Ovary (tissue), 9 donors: ENCODE data around the gene SIX3. TPM values are rescaled to one million over a fixed set of nuclear protein-coding genes. Genes with fewer than 3 reads are reported as not detected.

Source experiments
- DNase-seq, 5 donors: peaks; one replicate each; pipeline ENCODE4 v3.0.0-alpha.2; 2019 to 2020
- H3K27ac ChIP-seq, 2 donors: fragments of 200-600 bp; one replicate each; pipeline versions ENCODE4 v1.5.1 to v1.8.0; 2019 to 2022
- H3K27me3 ChIP-seq: fragments of 200-600 bp; one replicate; pipeline ENCODE4 v1.8.0; 2022
- H3K36me3 ChIP-seq: fragments of 200-600 bp; sonication (generic); one replicate; pipeline ENCODE4 v1.5.1; 2019
- H3K4me1 ChIP-seq: one replicate; pipeline ENCODE4 v1.8.1; 2013; ENCODE audit warnings: mild to moderate bottlenecking, moderate library complexity; ENCODE audit not compliant: insufficient read depth
- H3K4me3 ChIP-seq: fragments of 200-600 bp; sonication (generic); one replicate; pipeline ENCODE4 v1.5.1; 2017
- H3K9me3 ChIP-seq, 2 donors: fragments of 200-600 bp in 1 of 2; sonication (generic) in 1 of 2; one replicate each; pipeline versions ENCODE4 v1.5.1 to v1.8.1; 2013 to 2019; ENCODE audit warnings: mild to moderate bottlenecking in 1 of 2, moderate library complexity in 1 of 2
- EP300 ChIP-seq: sonication (generic); formaldehyde crosslinking; IDR thresholded peaks from one replicate; pipeline ENCODE4 v1.6.1; 2017; ENCODE audit warnings: antibody characterized with exemption
- POLR2A ChIP-seq: fragments of 450-650 bp; IDR thresholded peaks from one replicate; pipeline ENCODE4 v1.6.1; 2017; ENCODE audit warnings: antibody characterized with exemption, mild to moderate bottlenecking, moderate library complexity
- WGBS, 3 donors: extraction: QIAGEN DNeasy Blood & Tissue Kit in 1 of 3; methylation state at CpG; one replicate each; pipeline versions ENCODE4 v1.1.5 to v1.1.7; 2013 to 2017; 5-methylcytosine and 5-hydroxymethylcytosine counted together
- intact Hi-C, 4 donors: fragments of 100-400 bp; cut with DNase I; formaldehyde crosslinking; loops; one replicate each; pipeline versions ENCODE4 v1.11.0 to v1.15.1; 2022 to 2023
- polyA plus RNA-seq, 2 donors: library from polyadenylated mRNA; stranded (reverse); fragments of 200-250 nt in 1 of 2; fragments of 350-450 nt in 1 of 2; fragmentation: Illumina TruSeq in 1 of 2; extraction: RNeasy Lipid Tissue Mini Kit (QIAGEN cat#74804) in 1 of 2; gene quantifications; one replicate each; pipeline ENCODE4 v1.2.3, GENCODE V29; 2013 to 2014
- total RNA-seq, 7 donors: library from RNA; depleted of rRNA in 2 of 7; stranded (reverse); fragments of >200 nt in 2 of 7; fragmentation: NEBNext Ultra II Directional in 3 of 7; extraction: Animal tissue kit (Norgen Biotek cat#: 25700) in 3 of 7; gene quantifications; one replicate each; pipeline versions ENCODE4 v1.1.0 to v1.2.4, GENCODE V29; 2016 to 2023
- TF ChIP-seq, protein P1 (sequence below), 3 donors: fragments of 450-650 bp in 2 of 3; fragments of 200-600 bp in 1 of 3; IDR thresholded peaks; one replicate each; pipeline versions ENCODE4 v1.5.1 to v1.8.0; 2016 to 2022; ENCODE audit warnings: antibody characterized with exemption in 3 of 3, mild to moderate bottlenecking in 1 of 3
- donor health status: DM: no; HTN: no; CAD: no; lungs with moderate emphysema.
- donor health status: DM: no; HTN: no; CAD: no.
- donor health status: Bipolar disorder and iron deficiency.
- donor health status: DM: yes; HTN: yes; CAD: no.
- donor health status: DM: no; HTN: no; CAD: no.
- donor health status: DM: yes; HTN: yes; CAD: no.

Gene SIX3
- total and polyA plus RNA-seq, 9 donors = not detected

DNA sequence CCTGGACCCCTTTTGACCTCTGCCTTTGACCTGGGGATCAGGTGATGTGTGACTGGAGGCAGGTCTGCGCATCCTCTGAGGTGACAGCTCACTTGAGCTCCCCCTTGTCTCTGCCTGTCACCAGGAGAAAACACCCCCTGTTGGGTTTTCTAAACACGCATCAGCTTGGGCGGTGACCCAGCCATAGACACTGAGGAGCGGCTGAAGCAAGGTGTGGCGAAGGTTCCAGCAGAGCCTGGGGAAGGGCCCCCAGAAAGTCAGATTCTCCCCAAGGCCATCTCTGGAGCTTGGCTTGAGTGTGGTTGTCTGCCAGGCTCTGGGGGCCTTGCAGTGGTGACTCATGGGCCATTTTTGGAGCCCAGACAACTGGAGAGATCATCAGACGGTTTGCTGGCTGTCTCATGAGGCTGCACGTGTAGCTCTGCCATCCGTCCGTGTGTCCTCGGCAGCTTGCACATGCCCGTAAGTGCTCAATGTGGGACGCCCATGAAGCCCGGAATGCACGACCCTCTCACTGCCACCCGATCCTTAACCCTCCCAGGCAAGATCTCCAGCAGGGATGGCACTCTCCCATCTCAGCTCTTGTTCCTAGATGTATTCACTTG, 29.4 kb downstream of the SIX3 start:
- no peaks in the 10 kb centered on the region for H3K4me1 ChIP-seq
- 77 to 81% (median 79%) methylated on average over 15 of the region's 15 CpGs for WGBS, 3 donors
- H3K4me3 ChIP-seq = no peak overlapping the region
- no peak for DNase-seq
- TF ChIP-seq, protein P1, sequence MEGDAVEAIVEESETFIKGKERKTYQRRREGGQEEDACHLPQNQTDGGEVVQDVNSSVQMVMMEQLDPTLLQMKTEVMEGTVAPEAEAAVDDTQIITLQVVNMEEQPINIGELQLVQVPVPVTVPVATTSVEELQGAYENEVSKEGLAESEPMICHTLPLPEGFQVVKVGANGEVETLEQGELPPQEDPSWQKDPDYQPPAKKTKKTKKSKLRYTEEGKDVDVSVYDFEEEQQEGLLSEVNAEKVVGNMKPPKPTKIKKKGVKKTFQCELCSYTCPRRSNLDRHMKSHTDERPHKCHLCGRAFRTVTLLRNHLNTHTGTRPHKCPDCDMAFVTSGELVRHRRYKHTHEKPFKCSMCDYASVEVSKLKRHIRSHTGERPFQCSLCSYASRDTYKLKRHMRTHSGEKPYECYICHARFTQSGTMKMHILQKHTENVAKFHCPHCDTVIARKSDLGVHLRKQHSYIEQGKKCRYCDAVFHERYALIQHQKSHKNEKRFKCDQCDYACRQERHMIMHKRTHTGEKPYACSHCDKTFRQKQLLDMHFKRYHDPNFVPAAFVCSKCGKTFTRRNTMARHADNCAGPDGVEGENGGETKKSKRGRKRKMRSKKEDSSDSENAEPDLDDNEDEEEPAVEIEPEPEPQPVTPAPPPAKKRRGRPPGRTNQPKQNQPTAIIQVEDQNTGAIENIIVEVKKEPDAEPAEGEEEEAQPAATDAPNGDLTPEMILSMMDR (IDR thresholded peaks at IDR 0.05) = no peak
- TF ChIP-seq EP300 = no peak
- TF ChIP-seq POLR2A = no peak
- no peak overlapping the region for H3K27ac ChIP-seq
- H3K27me3 ChIP-seq = no peaks in the 10 kb centered on the region
- no peaks in the 10 kb centered on the region for H3K9me3 ChIP-seq
- intact Hi-C loops = no loop called here
- H3K36me3 ChIP-seq = no peaks in the 10 kb centered on the region

DNA sequence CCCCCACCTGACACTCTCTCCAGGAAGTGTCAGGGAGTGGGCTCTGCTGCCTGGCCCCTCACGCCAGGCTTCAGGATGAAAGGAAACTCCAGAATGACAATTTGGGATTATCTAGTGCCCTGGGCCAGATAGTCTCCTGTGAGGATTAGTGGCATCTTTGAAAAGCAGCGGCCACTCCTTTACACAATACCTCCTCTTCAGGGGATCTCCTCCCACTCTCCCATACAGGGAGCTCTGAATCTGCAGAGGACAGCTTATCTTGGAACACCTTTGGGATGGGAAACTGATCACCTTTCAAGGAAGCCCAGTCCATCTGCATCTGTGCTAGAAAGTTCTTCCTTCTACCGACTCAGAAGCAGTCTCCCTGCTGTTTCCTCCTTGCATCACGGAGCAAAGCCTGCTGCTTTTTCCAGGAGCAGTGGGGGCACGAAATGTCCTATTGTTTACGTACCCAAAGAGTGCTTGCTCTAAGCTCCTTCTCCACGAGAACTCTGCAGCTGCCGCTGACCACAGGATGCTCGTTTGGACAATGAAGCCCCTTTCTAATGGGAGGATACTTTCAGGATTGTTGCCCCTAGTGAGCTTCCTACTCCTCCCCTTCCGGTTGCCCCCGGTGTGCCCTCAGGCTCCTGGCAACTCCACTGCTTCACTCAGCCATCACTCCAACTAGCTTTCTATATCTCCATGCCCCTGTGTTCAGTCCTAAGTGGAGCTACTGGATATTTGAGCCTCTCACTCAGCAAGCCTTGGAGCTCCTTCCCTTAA, 31.5 kb downstream of the SIX3 start:
- H3K4me1 ChIP-seq = no peaks in the 10 kb centered on the region
- WGBS, 3 donors = 26 to 30% (median 29%) methylated on average over 11 of the region's 11 CpGs

DNA sequence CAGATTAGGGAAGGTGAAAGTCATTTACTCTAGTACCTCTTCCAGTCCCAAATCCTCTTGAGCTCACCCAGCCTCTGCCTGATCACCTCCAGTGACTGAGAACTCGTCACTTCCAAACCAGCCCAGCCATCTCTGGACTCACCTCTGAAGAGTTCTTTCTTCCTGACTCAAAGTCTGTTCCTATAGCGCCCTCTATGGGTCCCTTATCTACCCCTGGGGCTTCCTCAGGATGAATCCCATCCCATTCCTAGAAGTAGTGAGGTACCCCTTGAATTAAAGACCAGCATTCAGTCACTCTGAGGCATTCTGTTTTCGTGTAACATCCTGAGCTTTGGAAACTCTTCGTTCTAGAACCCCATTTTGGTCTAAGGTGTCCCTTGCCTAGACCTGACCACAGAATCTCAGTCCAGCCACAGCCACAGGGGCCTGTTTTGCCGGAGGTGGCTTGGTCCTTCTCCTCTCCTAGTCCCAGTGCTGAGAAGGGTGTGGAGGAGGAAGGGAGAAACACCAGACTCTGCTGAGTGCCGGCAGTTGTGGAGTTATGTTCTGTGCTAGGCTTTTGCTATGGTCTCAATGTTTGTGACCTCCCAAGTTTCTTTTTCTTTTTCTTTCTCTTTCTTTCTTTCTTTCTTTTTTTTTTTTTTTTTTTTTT, 32.7 kb downstream of the SIX3 start:
- intact Hi-C loops = no loop called here
- Histone ChIP-seq H3K9me3 (no peaks in the 10 kb centered on the region), H3K4me1 (no peaks in the 10 kb centered on the region), H3K27me3 (no peaks in the 10 kb centered on the region), H3K36me3 (no peaks in the 10 kb centered on the region), H3K27ac (no peak overlapping the region), H3K4me3 (no peak overlapping the region)
- DNase-seq = no peak
- TF ChIP-seq EP300 (no peak), POLR2A (no peak)
- TF ChIP-seq, protein P1 (IDR thresholded peaks at IDR 0.05) = no peak
- 52 to 53% (median 53%) methylated on average over 5 to 6 of the region's 6 CpGs for WGBS, 3 donors

More for the DNA sequence above, 31.5 kb downstream of the SIX3 start:
- no peaks in the 10 kb centered on the region for H3K9me3 ChIP-seq
- H3K4me3 ChIP-seq = no peak overlapping the region
- DNase-seq = no peak
- H3K27ac ChIP-seq = no peak overlapping the region
- TF ChIP-seq, protein P1 (IDR thresholded peaks at IDR 0.05) = no peak
- TF ChIP-seq POLR2A (no peak), EP300 (no peak)
- no peaks in the 10 kb centered on the region for H3K36me3 ChIP-seq
- intact Hi-C loops = no loop called here
- H3K27me3 ChIP-seq = no peaks in the 10 kb centered on the region

DNA sequence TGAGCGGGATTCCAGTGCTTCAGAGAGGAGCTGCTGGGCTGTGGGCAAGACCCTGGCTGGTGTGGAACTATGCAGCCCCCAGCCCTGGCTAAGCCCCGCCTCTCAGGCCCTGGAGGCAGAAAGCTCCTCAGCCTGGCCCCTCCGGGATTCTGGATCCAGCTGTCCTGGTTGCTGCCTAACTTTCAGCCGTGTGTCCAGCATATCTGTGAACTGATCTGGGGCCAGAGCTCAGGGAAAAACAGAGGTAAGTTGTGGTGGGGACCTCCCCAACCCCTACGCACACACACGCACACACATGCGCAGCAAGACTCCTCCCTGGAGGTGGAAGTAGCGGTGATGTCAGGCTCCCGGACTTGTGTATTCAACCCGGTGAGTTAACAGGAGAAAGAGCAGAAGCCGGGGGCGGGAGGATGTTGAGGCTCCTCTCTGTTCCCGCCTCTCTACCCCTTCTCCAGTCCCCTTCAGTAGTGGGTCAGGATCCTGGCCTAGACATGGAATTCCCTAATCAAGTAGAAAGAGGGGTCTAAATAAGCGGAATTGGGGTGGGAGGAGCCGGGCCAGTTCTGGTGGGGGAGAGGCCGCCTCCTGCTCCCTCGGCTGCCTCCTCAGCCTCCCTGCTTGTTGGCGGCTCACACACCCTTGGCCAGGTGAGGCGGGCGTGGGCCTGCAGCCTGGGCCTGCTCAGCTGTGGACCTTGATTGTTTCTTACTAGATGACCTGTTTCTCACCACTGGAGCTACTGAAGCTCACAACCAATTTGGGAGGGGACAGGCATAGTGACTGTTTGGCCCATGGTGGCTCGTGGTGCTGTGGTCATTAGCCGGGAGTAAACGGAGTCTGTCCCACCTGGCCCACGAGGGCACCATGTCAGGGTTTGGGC, 34.3 kb downstream of the SIX3 start:
- no peak overlapping the region for H3K4me3 ChIP-seq
- H3K27ac ChIP-seq = no peak overlapping the region
- intact Hi-C loops = loop anchor here in 1 of 4 donors (5.0 kb wide), 1 partner anchor 516 kb away; no protein-coding TSS in a partner anchor
- DNase-seq = no peak
- H3K27me3 ChIP-seq = no peaks in the 10 kb centered on the region
- TF ChIP-seq EP300 = no peak
- TF ChIP-seq, protein P1 (IDR thresholded peaks at IDR 0.05) = no peak
- no peak for TF ChIP-seq POLR2A
- H3K36me3 ChIP-seq = no peaks in the 10 kb centered on the region
- WGBS, 3 donors = 56 to 66% (median 60%) methylated on average over 24 of the region's 24 CpGs
- H3K4me1 ChIP-seq = no peaks in the 10 kb centered on the region
- no peaks in the 10 kb centered on the region for H3K9me3 ChIP-seq
